IMR-90 (cell line): ENCODE measurements around the gene ZFP57.

Experiments
- CHD1 ChIP-seq: IDR thresholded peaks from 2 replicates; pipeline ENCODE4 v1.6.1; 2012; ENCODE audit warnings: low read depth, low read length, improper control_type of control experiment
- FOS ChIP-seq: fragments of 150-350 bp; IDR thresholded peaks from 2 replicates; pipeline ENCODE4 v1.6.1; 2016; ENCODE audit warnings: low read depth, low read length
- MAFK ChIP-seq: IDR thresholded peaks from 2 replicates; pipeline ENCODE4 v1.6.1; 2012; ENCODE audit warnings: low read depth, low read length, improper control_type of control experiment
- TF ChIP-seq, protein P1 (sequence below): conservative IDR thresholded peaks from 2 replicates; pipeline ENCODE4 v1.5.1; 2012; ENCODE audit warnings: mild to moderate bottlenecking, low read depth, low read length, improper control_type of control experiment

GRCh38 chr6:29673161-29673560 lies 7.8 kb downstream of the ZFP57 start:
- TF ChIP-seq, protein P1, sequence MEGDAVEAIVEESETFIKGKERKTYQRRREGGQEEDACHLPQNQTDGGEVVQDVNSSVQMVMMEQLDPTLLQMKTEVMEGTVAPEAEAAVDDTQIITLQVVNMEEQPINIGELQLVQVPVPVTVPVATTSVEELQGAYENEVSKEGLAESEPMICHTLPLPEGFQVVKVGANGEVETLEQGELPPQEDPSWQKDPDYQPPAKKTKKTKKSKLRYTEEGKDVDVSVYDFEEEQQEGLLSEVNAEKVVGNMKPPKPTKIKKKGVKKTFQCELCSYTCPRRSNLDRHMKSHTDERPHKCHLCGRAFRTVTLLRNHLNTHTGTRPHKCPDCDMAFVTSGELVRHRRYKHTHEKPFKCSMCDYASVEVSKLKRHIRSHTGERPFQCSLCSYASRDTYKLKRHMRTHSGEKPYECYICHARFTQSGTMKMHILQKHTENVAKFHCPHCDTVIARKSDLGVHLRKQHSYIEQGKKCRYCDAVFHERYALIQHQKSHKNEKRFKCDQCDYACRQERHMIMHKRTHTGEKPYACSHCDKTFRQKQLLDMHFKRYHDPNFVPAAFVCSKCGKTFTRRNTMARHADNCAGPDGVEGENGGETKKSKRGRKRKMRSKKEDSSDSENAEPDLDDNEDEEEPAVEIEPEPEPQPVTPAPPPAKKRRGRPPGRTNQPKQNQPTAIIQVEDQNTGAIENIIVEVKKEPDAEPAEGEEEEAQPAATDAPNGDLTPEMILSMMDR, result no peak
- TF ChIP-seq FOS, result no peak
- TF ChIP-seq MAFK, result no peak
- TF ChIP-seq CHD1, result no peak
